ENCODE measurements around the gene LKAAEAR1. TPM values are rescaled to one million over a fixed set of nuclear protein-coding genes. Genes with fewer than 3 reads are reported as not detected.
A peak's percentile ranks its signal among the peaks of the same experiment; 100 is the strongest.

Gene LKAAEAR1
- total and polyA plus RNA-seq, 2 of the 13 experiments (the other 11 are each of a cell fraction or from before 2014, with no cell fraction given): not detected

GRCh38 chr20:64062596-64063388, 21.4 kb downstream of the LKAAEAR1 start, which contains the start of gene TCEA2:
TSS of gene TCEA2 (plus strand) at chr20:64063198. CDS start at chr20:64063313, 115 bp downstream.
- peak within 1 kb of the TSS; percentile 95 for H3K4me2 ChIP-seq (ENCODE audit: low read depth, low read length)
- DNase-seq (ENCODE audit: low spot score): peak; percentile 96
- no peak within 1 kb of the TSS for H2AFZ ChIP-seq (ENCODE audit: low read length)
- ChIA-PET POLR2A (interaction anchor here (0.6 to 4.6 kb wide), 23 partner anchors 10 to 421 kb away, joined by 3 to 113 read pairs (median 5); partner anchors contain the start of genes C20orf204, LKAAEAR1, OPRL1 and PRPF6), CTCF (ENCODE audit: low intra/inter-chr PET ratio, low total read pairs) (interaction anchor here (1.5 kb wide), 1 partner anchor 82 kb away, joined by 4 read pairs; the partner anchor contains the start of gene PRPF6)
- H3K36me3 ChIP-seq (replicated peaks in 1 of 2; ENCODE audit: control insufficient read depth in 1 of 2, insufficient read depth in 2 of 2, low read length in 2 of 2): no peaks in the 10 kb centered on the region
- peak within 1 kb of the TSS; percentile 82 to 98 (median 90) for H3K4me3 ChIP-seq (replicated peaks in 1 of 3; ENCODE audit: insufficient read depth in 1 of 3, low read depth in 2 of 3, low read length in 3 of 3)
- H4K20me1 ChIP-seq (ENCODE audit: insufficient read depth, low read length): peaks cover 4% of the 10 kb centered on the region; the same call in 1 of the 2 replicates
- WGBS (ENCODE audit: low lambda C conversion rate): 3% methylated on average over 74 of the region's 85 CpGs
- H3K79me2 ChIP-seq (ENCODE audit: insufficient read depth, low read length): no peaks in the 10 kb centered on the region
- no peaks in the 10 kb centered on the region for H3K9me3 ChIP-seq (ENCODE audit: low read length)
- peak; percentile 76 for ATAC-seq
- FAIRE-seq: peak; percentile 85
- in situ Hi-C loops (cut with HindIII; ENCODE audit: extremely low pct_ligation_motif_present, low pct_unique_long_range_greater_than_20kb) (no loop called here), intact Hi-C loops (cut with micrococcal nuclease; ENCODE audit: unreplicated experiment) (no loop called here)
- no TSS peak for BruUV-seq (replicated peaks)
- H3K27me3 ChIP-seq (ENCODE audit: control insufficient read depth in 1 of 2, insufficient read depth in 2 of 2, low read length in 2 of 2): peaks cover 0 to 3% of the 10 kb centered on the region in 2 experiments; a peak in 2 of 5 replicates
- H3K4me1 ChIP-seq (ENCODE audit: insufficient read depth, low read length): peaks cover 65% of the 10 kb centered on the region
- peak within 1 kb of the TSS; percentile 78 for H3K27ac ChIP-seq (ENCODE audit: extremely low read length, insufficient read depth, low read length)
- peak within 1 kb of the TSS; percentile 82 for H3K9ac ChIP-seq (ENCODE audit: insufficient read depth, low read depth, low read length)
- no peak for TF ChIP-seq RARG (CRISPR knock-in tag; IDR thresholded peaks at IDR 0.05; ENCODE audit: low read depth)
- peak; percentile 79; the same call in 1 of the 2 replicates for TF ChIP-seq FIP1L1 (IDR thresholded peaks at IDR 0.05; ENCODE audit: borderline replicate concordance, insufficient read depth, low read depth, low read length)
- TF ChIP-seq HOXA3 (CRISPR knock-in tag; IDR thresholded peaks at IDR 0.05): peak; percentile 93
- TF ChIP-seq EZH2 (conservative IDR thresholded peaks at IDR 0.05; ENCODE audit: low read depth, low read length): no peak
- TF ChIP-seq PRMT3 (CRISPR knock-in tag; IDR thresholded peaks at IDR 0.05; ENCODE audit: borderline replicate concordance, low read depth): no peak
- no peak for TF ChIP-seq ZNF30 (CRISPR knock-in tag; IDR thresholded peaks at IDR 0.05)
- peak; percentile 89 for TF ChIP-seq ZBTB10 (CRISPR knock-in tag; IDR thresholded peaks at IDR 0.05; ENCODE audit: borderline replicate concordance)
- no peak for TF ChIP-seq MBD4 (IDR thresholded peaks at IDR 0.05; ENCODE audit: borderline replicate concordance, low read length)
- TF ChIP-seq, protein P1, sequence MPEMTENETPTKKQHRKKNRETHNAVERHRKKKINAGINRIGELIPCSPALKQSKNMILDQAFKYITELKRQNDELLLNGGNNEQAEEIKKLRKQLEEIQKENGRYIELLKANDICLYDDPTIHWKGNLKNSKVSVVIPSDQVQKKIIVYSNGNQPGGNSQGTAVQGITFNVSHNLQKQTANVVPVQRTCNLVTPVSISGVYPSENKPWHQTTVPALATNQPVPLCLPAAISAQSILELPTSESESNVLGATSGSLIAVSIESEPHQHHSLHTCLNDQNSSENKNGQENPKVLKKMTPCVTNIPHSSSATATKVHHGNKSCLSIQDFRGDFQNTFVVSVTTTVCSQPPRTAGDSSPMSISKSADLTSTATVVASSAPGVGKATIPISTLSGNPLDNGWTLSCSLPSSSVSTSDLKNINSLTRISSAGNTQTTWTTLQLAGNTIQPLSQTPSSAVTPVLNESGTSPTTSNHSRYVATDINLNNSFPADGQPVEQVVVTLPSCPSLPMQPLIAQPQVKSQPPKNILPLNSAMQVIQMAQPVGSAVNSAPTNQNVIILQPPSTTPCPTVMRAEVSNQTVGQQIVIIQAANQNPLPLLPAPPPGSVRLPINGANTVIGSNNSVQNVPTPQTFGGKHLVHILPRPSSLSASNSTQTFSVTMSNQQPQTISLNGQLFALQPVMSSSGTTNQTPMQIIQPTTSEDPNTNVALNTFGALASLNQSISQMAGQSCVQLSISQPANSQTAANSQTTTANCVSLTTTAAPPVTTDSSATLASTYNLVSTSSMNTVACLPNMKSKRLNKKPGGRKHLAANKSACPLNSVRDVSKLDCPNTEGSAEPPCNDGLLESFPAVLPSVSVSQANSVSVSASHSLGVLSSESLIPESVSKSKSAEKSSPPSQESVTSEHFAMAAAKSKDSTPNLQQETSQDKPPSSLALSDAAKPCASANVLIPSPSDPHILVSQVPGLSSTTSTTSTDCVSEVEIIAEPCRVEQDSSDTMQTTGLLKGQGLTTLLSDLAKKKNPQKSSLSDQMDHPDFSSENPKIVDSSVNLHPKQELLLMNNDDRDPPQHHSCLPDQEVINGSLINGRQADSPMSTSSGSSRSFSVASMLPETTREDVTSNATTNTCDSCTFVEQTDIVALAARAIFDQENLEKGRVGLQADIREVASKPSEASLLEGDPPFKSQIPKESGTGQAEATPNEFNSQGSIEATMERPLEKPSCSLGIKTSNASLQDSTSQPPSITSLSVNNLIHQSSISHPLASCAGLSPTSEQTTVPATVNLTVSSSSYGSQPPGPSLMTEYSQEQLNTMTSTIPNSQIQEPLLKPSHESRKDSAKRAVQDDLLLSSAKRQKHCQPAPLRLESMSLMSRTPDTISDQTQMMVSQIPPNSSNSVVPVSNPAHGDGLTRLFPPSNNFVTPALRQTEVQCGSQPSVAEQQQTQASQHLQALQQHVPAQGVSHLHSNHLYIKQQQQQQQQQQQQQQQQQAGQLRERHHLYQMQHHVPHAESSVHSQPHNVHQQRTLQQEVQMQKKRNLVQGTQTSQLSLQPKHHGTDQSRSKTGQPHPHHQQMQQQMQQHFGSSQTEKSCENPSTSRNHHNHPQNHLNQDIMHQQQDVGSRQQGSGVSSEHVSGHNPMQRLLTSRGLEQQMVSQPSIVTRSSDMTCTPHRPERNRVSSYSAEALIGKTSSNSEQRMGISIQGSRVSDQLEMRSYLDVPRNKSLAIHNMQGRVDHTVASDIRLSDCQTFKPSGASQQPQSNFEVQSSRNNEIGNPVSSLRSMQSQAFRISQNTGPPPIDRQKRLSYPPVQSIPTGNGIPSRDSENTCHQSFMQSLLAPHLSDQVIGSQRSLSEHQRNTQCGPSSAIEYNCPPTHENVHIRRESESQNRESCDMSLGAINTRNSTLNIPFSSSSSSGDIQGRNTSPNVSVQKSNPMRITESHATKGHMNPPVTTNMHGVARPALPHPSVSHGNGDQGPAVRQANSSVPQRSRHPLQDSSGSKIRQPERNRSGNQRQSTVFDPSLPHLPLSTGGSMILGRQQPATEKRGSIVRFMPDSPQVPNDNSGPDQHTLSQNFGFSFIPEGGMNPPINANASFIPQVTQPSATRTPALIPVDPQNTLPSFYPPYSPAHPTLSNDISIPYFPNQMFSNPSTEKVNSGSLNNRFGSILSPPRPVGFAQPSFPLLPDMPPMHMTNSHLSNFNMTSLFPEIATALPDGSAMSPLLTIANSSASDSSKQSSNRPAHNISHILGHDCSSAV (CRISPR knock-in tag; IDR thresholded peaks at IDR 0.05; ENCODE audit: borderline replicate concordance): no peak
- peak; percentile 7 for TF ChIP-seq RBM22 (optimal IDR thresholded peaks at IDR 0.05; ENCODE audit: low read length)
- TF ChIP-seq SP2 (CRISPR knock-in tag; IDR thresholded peaks at IDR 0.05): peak; percentile 69; the same call in 1 of the 2 replicates
- no peak for TF ChIP-seq HNRNPK (IDR thresholded peaks at IDR 0.05; ENCODE audit: low read depth, low read length, poor library complexity, severe bottlenecking)

Measured in HepG2 (cell line).